22Rv1 (cell line): ENCODE results near the gene TCF7L2.

ENCODE experiments used
- H3K27ac ChIP-seq: fragments of 450-650 bp; 2 replicates; pipeline ENCODE4 v1.5.1; 2017
- ZFX ChIP-seq: fragments of 450-650 bp; IDR thresholded peaks from 2 replicates; pipeline ENCODE4 v1.6.1; 2017; ENCODE audit warnings: antibody characterized with exemption, borderline replicate concordance
- TF ChIP-seq, protein P1 (sequence below): fragments of 450-650 bp; IDR thresholded peaks from 2 replicates; pipeline ENCODE4 v1.5.1; 2017; ENCODE audit warnings: mild to moderate bottlenecking

The TCF7L2 gene

DNA sequence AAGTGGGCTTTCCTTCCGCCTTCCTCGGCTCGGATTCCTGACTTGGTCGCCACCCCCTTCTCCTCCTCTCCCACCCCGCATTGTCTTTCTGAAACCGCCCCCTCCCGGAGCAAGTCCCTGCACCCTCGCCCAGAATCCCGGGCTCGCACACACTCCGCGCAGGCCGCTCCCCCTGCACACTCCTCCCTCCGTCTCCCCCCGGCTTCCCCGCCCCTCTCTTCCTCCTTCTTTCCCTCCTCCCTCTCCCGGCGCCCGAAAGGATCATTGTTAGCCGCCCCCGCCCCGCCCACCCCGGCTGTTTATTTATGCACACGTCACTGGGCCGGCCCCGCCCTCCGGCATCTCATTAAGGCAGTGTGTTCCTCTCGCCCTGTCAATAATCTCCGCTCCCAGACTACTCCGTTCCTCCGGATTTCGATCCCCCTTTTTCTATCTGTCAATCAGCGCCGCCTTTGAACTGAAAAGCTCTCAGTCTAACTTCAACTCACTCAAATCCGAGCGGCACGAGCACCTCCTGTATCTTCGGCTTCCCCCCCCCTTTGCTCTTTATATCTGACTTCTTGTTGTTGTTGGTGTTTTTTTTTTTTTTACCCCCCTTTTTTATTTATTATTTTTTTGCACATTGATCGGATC is at the start of gene TCF7L2:
TSS of gene TCF7L2 (plus strand) at position 373 of the 633 bp plus-strand sequence. CDS start 510 bp downstream, outside the sequence.
- TF ChIP-seq, protein P1, sequence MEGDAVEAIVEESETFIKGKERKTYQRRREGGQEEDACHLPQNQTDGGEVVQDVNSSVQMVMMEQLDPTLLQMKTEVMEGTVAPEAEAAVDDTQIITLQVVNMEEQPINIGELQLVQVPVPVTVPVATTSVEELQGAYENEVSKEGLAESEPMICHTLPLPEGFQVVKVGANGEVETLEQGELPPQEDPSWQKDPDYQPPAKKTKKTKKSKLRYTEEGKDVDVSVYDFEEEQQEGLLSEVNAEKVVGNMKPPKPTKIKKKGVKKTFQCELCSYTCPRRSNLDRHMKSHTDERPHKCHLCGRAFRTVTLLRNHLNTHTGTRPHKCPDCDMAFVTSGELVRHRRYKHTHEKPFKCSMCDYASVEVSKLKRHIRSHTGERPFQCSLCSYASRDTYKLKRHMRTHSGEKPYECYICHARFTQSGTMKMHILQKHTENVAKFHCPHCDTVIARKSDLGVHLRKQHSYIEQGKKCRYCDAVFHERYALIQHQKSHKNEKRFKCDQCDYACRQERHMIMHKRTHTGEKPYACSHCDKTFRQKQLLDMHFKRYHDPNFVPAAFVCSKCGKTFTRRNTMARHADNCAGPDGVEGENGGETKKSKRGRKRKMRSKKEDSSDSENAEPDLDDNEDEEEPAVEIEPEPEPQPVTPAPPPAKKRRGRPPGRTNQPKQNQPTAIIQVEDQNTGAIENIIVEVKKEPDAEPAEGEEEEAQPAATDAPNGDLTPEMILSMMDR: no peak
- no peak for TF ChIP-seq ZFX
- peak within 1 kb of the TSS; percentile 42 for H3K27ac ChIP-seq

DNA sequence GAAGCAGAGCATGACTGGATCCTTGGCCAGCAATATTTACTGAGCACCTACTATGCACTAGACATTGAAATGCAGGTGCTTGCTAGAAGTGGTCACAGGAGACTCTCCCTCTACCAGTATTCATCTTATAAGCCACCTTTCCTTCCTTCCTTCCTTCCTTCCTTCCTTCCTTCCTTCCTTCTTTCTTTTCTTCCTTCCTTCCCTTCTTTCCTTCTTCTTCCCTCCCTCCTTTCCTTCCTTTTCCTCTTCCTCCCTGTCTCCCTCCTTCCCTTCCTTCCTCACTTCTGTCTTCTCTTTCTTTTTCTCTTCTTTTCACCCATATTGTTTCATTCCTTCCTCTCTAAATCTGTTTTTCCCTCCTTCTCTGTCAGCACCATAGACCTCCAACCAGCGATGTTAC is 47.3 kb upstream of the TCF7L2 start:
- TF ChIP-seq, protein P1: no peak
- no peak for TF ChIP-seq ZFX
- H3K27ac ChIP-seq: no peak overlapping the region

DNA sequence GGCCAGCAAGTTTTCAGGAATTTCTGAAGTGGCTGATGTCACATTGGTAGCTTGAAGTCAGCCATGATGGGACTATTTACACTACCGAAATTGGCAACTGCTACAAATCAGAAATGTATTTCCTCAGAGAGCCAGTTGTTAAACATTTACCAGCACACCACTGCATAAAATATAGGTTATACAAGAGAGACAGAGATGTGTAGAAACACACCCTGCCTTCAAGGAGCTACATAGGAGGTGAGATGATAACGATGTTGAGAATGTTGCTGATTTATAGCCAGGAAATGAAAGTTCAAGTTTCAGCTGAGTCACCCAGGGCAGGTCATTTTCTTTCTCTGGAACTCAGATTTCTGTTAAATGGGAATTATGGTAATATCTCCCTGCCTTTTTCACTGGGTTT is 46.0 kb upstream of the TCF7L2 start:
- TF ChIP-seq, protein P1: no peak
- TF ChIP-seq ZFX: no peak
- no peak overlapping the region for H3K27ac ChIP-seq

DNA sequence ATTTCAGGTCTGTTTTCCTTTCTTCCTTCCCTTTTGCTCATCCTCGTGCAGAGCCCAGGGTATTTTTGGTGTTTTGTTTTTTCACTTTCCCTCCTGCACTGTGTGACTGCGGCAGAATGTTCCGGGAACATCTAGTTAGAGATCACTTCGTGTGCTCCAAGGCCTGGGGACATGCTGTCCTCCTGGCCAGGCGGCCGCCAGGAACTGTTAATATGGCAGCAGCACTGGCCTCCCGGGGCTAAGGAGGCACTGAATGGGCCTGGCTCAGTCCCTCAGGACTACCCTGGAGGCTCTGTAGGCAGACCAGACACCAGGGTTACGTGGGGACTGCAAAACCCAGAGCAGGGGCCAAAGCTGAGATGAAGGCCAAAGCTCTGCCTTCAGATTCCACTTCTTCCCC is 43.1 kb upstream of the TCF7L2 start:
- TF ChIP-seq, protein P1: no peak
- TF ChIP-seq ZFX: no peak

DNA sequence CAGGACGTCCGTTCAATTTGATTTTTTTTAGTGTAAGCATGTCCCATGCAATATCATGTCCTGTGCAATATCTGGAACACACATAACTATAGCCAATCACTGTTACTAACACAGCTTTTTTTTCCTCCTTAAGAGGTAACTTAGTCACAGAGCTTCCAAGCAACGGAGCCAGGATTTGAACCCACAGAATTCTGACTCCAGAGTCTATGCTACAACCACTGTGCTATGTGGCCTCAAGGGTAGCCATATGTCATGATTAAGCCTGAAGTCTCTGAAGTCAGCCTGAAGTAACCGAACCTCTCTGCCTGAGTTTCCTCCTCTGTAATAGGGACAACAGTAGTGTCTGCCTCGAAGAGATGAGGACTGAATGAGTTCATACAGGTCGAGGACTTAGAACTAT is 42.2 kb upstream of the TCF7L2 start:
- TF ChIP-seq, protein P1: no peak
- no peak for TF ChIP-seq ZFX
- no peak overlapping the region for H3K27ac ChIP-seq

More for the DNA sequence above, 43.1 kb upstream of the TCF7L2 start:
- no peak overlapping the region for H3K27ac ChIP-seq

DNA sequence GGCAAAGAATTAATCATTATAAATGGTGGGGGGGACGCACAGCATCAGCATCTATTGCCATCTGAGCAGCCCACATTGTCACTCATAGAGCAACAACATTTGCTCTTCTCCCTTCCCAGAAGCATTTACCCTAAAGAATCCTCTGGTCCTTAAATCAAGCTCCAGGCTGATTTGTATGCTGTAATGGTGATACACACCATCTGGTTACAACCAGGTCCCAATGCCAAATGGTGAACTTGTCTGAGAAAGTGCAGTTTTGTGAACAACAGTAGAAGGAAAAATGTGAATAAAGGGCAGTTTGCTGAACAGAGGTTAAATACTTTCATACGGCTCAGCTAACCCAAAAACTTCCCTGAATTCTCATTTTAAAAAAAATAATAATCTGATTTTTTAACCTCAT is 38.8 kb upstream of the TCF7L2 start:
- no peak overlapping the region for H3K27ac ChIP-seq
- TF ChIP-seq, protein P1: no peak
- TF ChIP-seq ZFX: no peak

DNA sequence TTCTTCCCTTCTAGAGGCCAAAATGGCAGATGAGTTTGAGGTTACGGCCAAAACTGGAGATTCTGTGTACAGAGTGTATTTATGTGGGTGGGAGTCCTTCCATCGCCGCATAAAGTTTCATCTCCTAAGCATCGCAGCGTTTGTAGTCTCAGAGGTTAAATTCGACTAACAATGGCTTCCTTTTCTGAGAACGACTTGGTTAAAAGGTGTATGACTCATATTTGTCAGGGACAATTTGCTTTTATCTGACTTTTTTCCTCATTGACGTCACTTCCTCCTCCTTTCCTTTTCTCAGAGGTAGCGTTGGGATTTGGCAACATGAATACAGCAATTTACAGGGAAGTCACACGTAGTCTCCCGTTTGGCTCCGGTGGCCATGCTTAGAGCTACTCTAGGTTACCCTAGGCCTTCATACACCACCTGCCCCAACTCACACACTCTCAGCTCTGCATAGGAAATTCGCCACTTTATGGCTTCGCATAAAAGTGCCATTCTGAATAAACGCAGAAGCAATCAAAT is 37.6 kb upstream of the TCF7L2 start:
- H3K27ac ChIP-seq: no peak overlapping the region

More for the DNA sequence above, 37.6 kb upstream of the TCF7L2 start:
- no peak for TF ChIP-seq ZFX
- TF ChIP-seq, protein P1: no peak
